GM21360 (cell line): ENCODE measurements around the gene NWD2.

Experiments used
- ATAC-seq: cut with Tn5 transposase; IDR thresholded peaks from one replicate; pipeline ENCODE4 v1.9.1; 2021; ENCODE audit warnings: mild to moderate bottlenecking, moderate library complexity; ENCODE audit not compliant: unreplicated experiment

The NWD2 gene

GRCh38 chr4:37279121-37279520, 34.6 kb downstream of the NWD2 start:
- ATAC-seq, result no peak

GRCh38 chr4:37279894-37280592, 35.5 kb downstream of the NWD2 start:
- ATAC-seq, result no peak

- ATAC-seq, result no peak
These were observed 54.9 kb downstream of the NWD2 start for GRCh38 chr4:37299468-37299867.

GRCh38 chr4:37304612-37305011, 60.1 kb downstream of the NWD2 start:
- no peak for ATAC-seq

GRCh38 chr4:37305984-37306383, 61.4 kb downstream of the NWD2 start:
- no peak for ATAC-seq

- ATAC-seq, result no peak
These were observed 72.6 kb downstream of the NWD2 start for GRCh38 chr4:37317104-37317643.

- no peak for ATAC-seq
These were observed 76.1 kb downstream of the NWD2 start for GRCh38 chr4:37320513-37321235.

GRCh38 chr4:37322122-37322521, 77.6 kb downstream of the NWD2 start:
- no peak for ATAC-seq

- ATAC-seq, result no peak
These were observed 80.0 kb downstream of the NWD2 start for GRCh38 chr4:37324546-37324945.

- no peak for ATAC-seq
These were observed 82.3 kb downstream of the NWD2 start for GRCh38 chr4:37326852-37327251.

- ATAC-seq, result no peak
These were observed 94.4 kb downstream of the NWD2 start for GRCh38 chr4:37338972-37339371.

- no peak for ATAC-seq
These were observed 114.2 kb downstream of the NWD2 start for GRCh38 chr4:37358748-37359147.

- ATAC-seq, result no peak
These were observed 114.7 kb downstream of the NWD2 start for GRCh38 chr4:37359261-37359660.

- no peak for ATAC-seq
These were observed 121.3 kb downstream of the NWD2 start for GRCh38 chr4:37365888-37366287.

- ATAC-seq, result no peak
These were observed 123.4 kb downstream of the NWD2 start for GRCh38 chr4:37367901-37368300.

- no peak for ATAC-seq
These were observed 125.5 kb downstream of the NWD2 start for GRCh38 chr4:37370052-37370451.

GRCh38 chr4:37381040-37381668, 136.6 kb downstream of the NWD2 start:
- ATAC-seq, result no peak

GRCh38 chr4:37383579-37384229, 139.2 kb downstream of the NWD2 start:
- ATAC-seq, result no peak

GRCh38 chr4:37385424-37385823, 140.9 kb downstream of the NWD2 start:
- ATAC-seq, result no peak

- no peak for ATAC-seq
These were observed 144.3 kb downstream of the NWD2 start for GRCh38 chr4:37388681-37389365.

GRCh38 chr4:37389366-37389765, 144.8 kb downstream of the NWD2 start:
- ATAC-seq, result no peak
